CD14-positive monocyte (primary cell): ENCODE data around the gene KIAA0319L. TPM values are rescaled to one million over a fixed set of nuclear protein-coding genes. Genes with fewer than 3 reads are reported as not detected.
A peak's percentile ranks its signal among the peaks of the same experiment; 100 is the strongest.

Experiments used
- DNase-seq, 3 donors: peaks; one replicate each; pipeline ENCODE4 v3.0.0-alpha.2; 2011 to 2022
- H2AFZ ChIP-seq: 2 replicates; pipeline ENCODE4 v1.6.0; 2012; ENCODE audit warnings: mild to moderate bottlenecking, low read depth, low read length, inconsistent platforms; ENCODE audit not compliant: insufficient read depth, poor library complexity, severe bottlenecking
- H3K27ac ChIP-seq, 2 donors: 1 replicate in 1 of 2; 2 replicates in 1 of 2; pipeline ENCODE4 v1.5.1; 2012 to 2013; ENCODE audit warnings: low read length in 2 of 2, control low read depth in 1 of 2, inconsistent platforms in 1 of 2, low read depth in 1 of 2, mild to moderate bottlenecking in 1 of 2
- H3K27me3 ChIP-seq, 2 donors: one replicate each; pipeline versions ENCODE4 v1.6.0 to v1.6.1; 2011 to 2013; ENCODE audit warnings: low read length in 2 of 2; ENCODE audit not compliant: control insufficient read depth in 2 of 2, insufficient read depth in 2 of 2
- H3K36me3 ChIP-seq, 2 donors: replicated peaks in 1 of 2; 1 replicate in 1 of 2; 2 replicates in 1 of 2; pipeline versions ENCODE4 v1.5.1 to v1.6.1; 2012 to 2013; ENCODE audit warnings: low read length in 2 of 2, control low read depth in 1 of 2, inconsistent platforms in 1 of 2, mild to moderate bottlenecking in 1 of 2; ENCODE audit not compliant: insufficient read depth in 2 of 2, control insufficient read depth in 1 of 2
- H3K4me1 ChIP-seq, 2 donors: 1 replicate in 1 of 2; 2 replicates in 1 of 2; pipeline versions ENCODE4 v1.5.1 to v1.6.1; 2012 to 2013; ENCODE audit warnings: low read length in 2 of 2, control low read depth in 1 of 2, inconsistent platforms in 1 of 2, mild to moderate bottlenecking in 1 of 2, moderate library complexity in 1 of 2; ENCODE audit not compliant: insufficient read depth in 2 of 2, control insufficient read depth in 1 of 2
- H3K4me2 ChIP-seq: replicated peaks from 2 replicates; pipeline ENCODE3; 2012; ENCODE audit warnings: low read length, moderate library complexity, mild to moderate bottlenecking; ENCODE audit not compliant: poor library complexity, severe bottlenecking; ENCODE audit errors: extremely low read depth
- H3K4me3 ChIP-seq, 3 experiments: fragments of 200-600 bp in 1 of 3; sonication (generic) in 1 of 3; replicated peaks in 1 of 3; 1 replicate in 2 of 3; 2 replicates in 1 of 3; pipeline ENCODE4 v1.5.1; 2011 to 2013; ENCODE audit warnings: low read length in 3 of 3, mild to moderate bottlenecking in 3 of 3, control low read depth in 2 of 3, low read depth in 2 of 3, inconsistent platforms in 1 of 3, moderate library complexity in 1 of 3
- H3K79me2 ChIP-seq: 2 replicates; pipeline ENCODE4 v1.6.0; 2012; ENCODE audit warnings: mild to moderate bottlenecking, control low read depth, inconsistent platforms, low read length, moderate library complexity; ENCODE audit not compliant: insufficient read depth
- H3K9ac ChIP-seq: 2 replicates; pipeline ENCODE4 v1.6.0; 2017; ENCODE audit warnings: low read length, mild to moderate bottlenecking; ENCODE audit not compliant: insufficient read depth, poor library complexity, severe bottlenecking
- H3K9me3 ChIP-seq, 2 donors: replicated peaks in 1 of 2; 1 replicate in 1 of 2; 2 replicates in 1 of 2; pipeline versions ENCODE4 v1.5.1 to v1.6.1; 2012 to 2013; ENCODE audit warnings: low read length in 2 of 2, control low read depth in 1 of 2; ENCODE audit not compliant: control insufficient read depth in 1 of 2, insufficient read depth in 1 of 2
- H4K20me1 ChIP-seq: 2 replicates; pipeline ENCODE4 v1.6.0; 2012; ENCODE audit warnings: mild to moderate bottlenecking, low read length, control low read depth, moderate library complexity; ENCODE audit not compliant: insufficient read depth
- H3K27ac Mint-ChIP-seq, 7 donors: one replicate each; pipeline ENCODE4 v1.8.0; 2020; ENCODE audit warnings: mild to moderate bottlenecking in 7 of 7, mixed read lengths in 7 of 7, moderate library complexity in 6 of 7, inconsistent platforms in 2 of 7
- H3K27me3 Mint-ChIP-seq, 3 donors: one replicate each; pipeline ENCODE4 v1.8.0; 2021 to 2022; ENCODE audit warnings: low read depth in 3 of 3, mild to moderate bottlenecking in 3 of 3, mixed read lengths in 3 of 3, moderate library complexity in 3 of 3, inconsistent platforms in 1 of 3
- H3K36me3 Mint-ChIP-seq, 2 donors: one replicate each; pipeline ENCODE4 v1.8.0; 2020; ENCODE audit warnings: mixed read lengths in 2 of 2, inconsistent platforms in 1 of 2, mild to moderate bottlenecking in 1 of 2
- H3K4me1 Mint-ChIP-seq: one replicate; pipeline ENCODE4 v1.8.0; 2020; ENCODE audit warnings: mild to moderate bottlenecking, mixed read lengths
- H3K4me3 Mint-ChIP-seq, 2 donors: one replicate each; pipeline ENCODE4 v1.8.0; 2020; ENCODE audit warnings: mild to moderate bottlenecking in 2 of 2, mixed read lengths in 2 of 2, moderate library complexity in 1 of 2
- H3K9me3 Mint-ChIP-seq, 7 donors: one replicate each; pipeline ENCODE4 v1.8.0; 2020 to 2022; ENCODE audit warnings: mixed read lengths in 7 of 7, mild to moderate bottlenecking in 6 of 7, moderate library complexity in 6 of 7, inconsistent platforms in 2 of 7
- WGBS: methylation state at CpG from one replicate; pipeline ENCODE4 v1.1.5; 2013; ENCODE audit warnings: missing lambda C conversion rate; ENCODE audit not compliant: insufficient coverage; 5-methylcytosine and 5-hydroxymethylcytosine counted together
- intact Hi-C, 2 donors: fragments of 100-400 bp; cut with micrococcal nuclease; formaldehyde crosslinking; loops; one replicate each; pipeline versions ENCODE4 v1.15.0 to v1.15.1; 2023
- polyA plus RNA-seq, 3 donors: library from polyadenylated mRNA; depleted of rRNA in 1 of 3; unstranded in 2 of 3; stranded (reverse) in 1 of 3; fragments of 300-500 nt in 2 of 3; fragments of >200 nt in 1 of 3; fragmentation: Illumina TruSeq in 2 of 3; gene quantifications; 1 replicate in 2 of 3; 2 replicates in 1 of 3; pipeline ENCODE4 v1.2.3, GENCODE V29; 2012 to 2021
- TF ChIP-seq, protein P1 (sequence below): fragments of 200-600 bp; IDR thresholded peaks from one replicate; pipeline ENCODE4 v1.8.0; 2022; ENCODE audit warnings: antibody characterized with exemption, mild to moderate bottlenecking

Gene KIAA0319L
- polyA plus RNA-seq, 3 donors = 20.6 to 75.3 (median 28.6) TPM

DNA sequence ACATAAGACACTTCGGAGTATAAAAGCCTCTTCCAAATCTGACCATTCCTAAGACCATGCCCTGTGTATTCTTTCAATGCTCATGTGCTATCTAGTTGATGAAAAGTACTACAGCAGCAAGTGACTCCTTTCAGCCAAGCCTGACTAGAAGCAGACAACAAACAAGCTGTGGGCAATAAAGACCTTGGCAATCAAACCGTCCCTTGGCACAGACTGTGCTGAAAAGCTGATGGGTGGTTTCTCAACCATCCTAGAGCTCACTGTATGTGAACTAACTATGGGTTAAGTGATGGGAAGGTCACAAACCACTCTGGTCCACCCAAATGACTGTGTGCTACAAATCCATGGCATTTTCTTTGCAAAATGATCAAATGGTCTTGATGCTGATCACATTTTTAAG, 94.0 kb downstream of the KIAA0319L start:
- peaks cover 5 to 13% (median 7%) of the 10 kb centered on the region in 7 donors for H3K9me3 Mint-ChIP-seq
- WGBS = 100% methylated on average over 1 of the region's 2 CpGs
- H4K20me1 ChIP-seq = no peaks in the 10 kb centered on the region
- peak overlapping the region in 1 of 7 donors; percentile 31 for H3K27ac Mint-ChIP-seq
- intact Hi-C loops = no loop called here
- no peaks in the 10 kb centered on the region for H3K4me1 ChIP-seq
- H3K27me3 ChIP-seq = no peaks in the 10 kb centered on the region
- H3K27me3 Mint-ChIP-seq = no peaks in the 10 kb centered on the region
- peaks cover 1% of the 10 kb centered on the region for H3K4me1 Mint-ChIP-seq
- no peak overlapping the region for H3K4me3 ChIP-seq
- no peak overlapping the region for H3K27ac ChIP-seq
- TF ChIP-seq, protein P1, sequence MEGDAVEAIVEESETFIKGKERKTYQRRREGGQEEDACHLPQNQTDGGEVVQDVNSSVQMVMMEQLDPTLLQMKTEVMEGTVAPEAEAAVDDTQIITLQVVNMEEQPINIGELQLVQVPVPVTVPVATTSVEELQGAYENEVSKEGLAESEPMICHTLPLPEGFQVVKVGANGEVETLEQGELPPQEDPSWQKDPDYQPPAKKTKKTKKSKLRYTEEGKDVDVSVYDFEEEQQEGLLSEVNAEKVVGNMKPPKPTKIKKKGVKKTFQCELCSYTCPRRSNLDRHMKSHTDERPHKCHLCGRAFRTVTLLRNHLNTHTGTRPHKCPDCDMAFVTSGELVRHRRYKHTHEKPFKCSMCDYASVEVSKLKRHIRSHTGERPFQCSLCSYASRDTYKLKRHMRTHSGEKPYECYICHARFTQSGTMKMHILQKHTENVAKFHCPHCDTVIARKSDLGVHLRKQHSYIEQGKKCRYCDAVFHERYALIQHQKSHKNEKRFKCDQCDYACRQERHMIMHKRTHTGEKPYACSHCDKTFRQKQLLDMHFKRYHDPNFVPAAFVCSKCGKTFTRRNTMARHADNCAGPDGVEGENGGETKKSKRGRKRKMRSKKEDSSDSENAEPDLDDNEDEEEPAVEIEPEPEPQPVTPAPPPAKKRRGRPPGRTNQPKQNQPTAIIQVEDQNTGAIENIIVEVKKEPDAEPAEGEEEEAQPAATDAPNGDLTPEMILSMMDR = no peak
- H3K9me3 ChIP-seq = peaks cover 6 to 8% of the 10 kb centered on the region in 2 donors
- no peak overlapping the region for H3K4me3 Mint-ChIP-seq
- DNase-seq = no peak
- H3K36me3 Mint-ChIP-seq = peaks cover 81 to 90% of the 10 kb centered on the region in 2 donors
- peaks cover 55 to 96% of the 10 kb centered on the region in 2 donors for H3K36me3 ChIP-seq
- no peak overlapping the region for H3K9ac ChIP-seq
- H3K4me2 ChIP-seq = no peak overlapping the region
- H2AFZ ChIP-seq = no peak overlapping the region
- H3K79me2 ChIP-seq = no peaks in the 10 kb centered on the region

DNA sequence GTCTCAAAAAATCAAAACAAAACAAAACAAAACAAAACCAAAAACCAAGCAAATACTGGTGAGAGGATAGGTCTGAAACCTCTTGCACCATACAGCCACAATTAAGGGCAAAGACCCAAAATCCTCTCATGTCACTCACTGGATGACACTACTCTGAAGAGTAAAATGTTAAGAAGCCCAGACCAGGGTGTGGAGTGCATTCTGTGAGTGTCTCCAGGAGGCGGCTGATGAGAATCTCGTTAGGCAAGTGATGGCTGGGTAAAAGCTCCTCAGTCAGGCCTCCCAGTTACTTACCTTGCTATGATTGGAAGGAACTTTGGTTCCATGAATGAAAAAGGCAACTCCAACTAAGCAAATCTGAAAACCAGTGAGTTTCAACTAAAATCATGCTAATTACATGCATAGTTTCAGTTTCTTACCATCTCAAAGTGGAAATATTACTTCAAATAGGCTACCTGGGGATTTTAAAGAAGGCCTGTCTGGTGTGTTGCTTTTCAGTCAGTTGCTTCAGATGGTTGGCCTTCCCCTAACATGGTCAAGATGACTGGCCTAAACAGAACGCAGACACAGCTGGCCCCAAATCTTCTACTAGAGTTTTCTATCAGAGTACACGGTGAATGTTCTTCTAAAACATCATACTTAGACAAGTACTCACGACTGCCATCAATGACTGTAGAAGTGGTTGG, 95.1 kb downstream of the KIAA0319L start:
- DNase-seq = no peak
- H3K9me3 Mint-ChIP-seq = peaks cover 5 to 13% (median 7%) of the 10 kb centered on the region in 7 donors
- intact Hi-C loops = no loop called here
- H3K4me1 Mint-ChIP-seq = no peaks in the 10 kb centered on the region
- Histone ChIP-seq H3K27ac (no peak overlapping the region), H4K20me1 (no peaks in the 10 kb centered on the region), H3K27me3 (no peaks in the 10 kb centered on the region), H3K4me2 (no peak overlapping the region), H2AFZ (no peak overlapping the region), H3K9me3 (peaks cover 6 to 8% of the 10 kb centered on the region in 2 donors), H3K36me3 (peaks cover 58 to 95% of the 10 kb centered on the region in 2 donors), H3K4me1 (no peaks in the 10 kb centered on the region), H3K4me3 (no peak overlapping the region), H3K9ac (no peak overlapping the region), H3K79me2 (no peaks in the 10 kb centered on the region)
- H3K36me3 Mint-ChIP-seq = peaks cover 78 to 91% of the 10 kb centered on the region in 2 donors
- TF ChIP-seq, protein P1 = no peak
- H3K27me3 Mint-ChIP-seq = no peaks in the 10 kb centered on the region
- no CpG with 5 or more reads among the region's 5 CpGs for WGBS
- H3K27ac Mint-ChIP-seq = peak overlapping the region in 3 of 7 donors; percentile 36 to 66 (median 39)
- H3K4me3 Mint-ChIP-seq = no peak overlapping the region
